SK-N-SH (cell line): ENCODE data around the gene GNB1L. TPM values are rescaled to one million over a fixed set of nuclear protein-coding genes. Genes with fewer than 3 reads are reported as not detected.

Experiments used
- CTCF ChIA-PET: fragments of 300-600, 350-600 bp; formaldehyde crosslinking; extraction: SDS; loops from one replicate; lab custom pipeline; 2021; lab: Yijun Ruan, JAX
- POLR2A ChIA-PET: fragments of 350-600 bp; sonication (Branson Sonifier 250); formaldehyde crosslinking; extraction: SDS; loops from one replicate; lab custom pipeline; 2020; ENCODE audit warnings: antibody characterized with exemption, inconsistent platforms; lab: Yijun Ruan, JAX
- DNase-seq: peaks from one replicate; pipeline ENCODE4 v3.0.0; 2012
- H2AFZ ChIP-seq: fragments of 200-600 bp; sonication (generic); 2 replicates; pipeline ENCODE4 v1.8.1; 2016; ENCODE audit warnings: antibody characterized with exemption, mild to moderate bottlenecking, low read depth
- H3F3A ChIP-seq: fragments of 200-600 bp; sonication (generic); replicated peaks from 2 replicates; pipeline ENCODE3; 2016; ENCODE audit warnings: antibody characterized with exemption, mild to moderate bottlenecking; ENCODE audit not compliant: insufficient read depth
- H3K27ac ChIP-seq, 2 experiments: fragments of 200-500 bp in 1 of 2; fragments of 200-600 bp in 1 of 2; sonication (Bioruptor generic) in 1 of 2; sonication (generic), shearing (Covaris generic) in 1 of 2; 2 replicates each; pipeline versions ENCODE4 v1.5.1 to v1.6.1; 2014 to 2016; ENCODE audit warnings: low read depth in 2 of 2, inconsistent platforms in 1 of 2, low read length in 1 of 2, mild to moderate bottlenecking in 1 of 2, mixed read lengths in 1 of 2
- H3K27me3 ChIP-seq: fragments of 200-600 bp; sonication (generic), shearing (Covaris generic); 2 replicates; pipeline ENCODE4 v1.6.1; 2016; ENCODE audit warnings: mixed run types; ENCODE audit not compliant: insufficient read depth
- H3K36me3 ChIP-seq, 2 experiments: fragments of 200-500 bp in 1 of 2; fragments of 200-600 bp in 1 of 2; sonication (Bioruptor generic) in 1 of 2; sonication (generic) in 1 of 2; replicated peaks in 1 of 2; 2 replicates each; pipeline versions ENCODE3 to v1.5.1; 2014 to 2016; ENCODE audit warnings: low read length in 1 of 2, mild to moderate bottlenecking in 1 of 2; ENCODE audit not compliant: insufficient read depth in 2 of 2, control insufficient read depth in 1 of 2
- H3K4me1 ChIP-seq, 2 experiments: fragments of 200-500 bp in 1 of 2; fragments of 200-600 bp in 1 of 2; sonication (Bioruptor generic) in 1 of 2; sonication (generic), shearing (Covaris generic) in 1 of 2; 2 replicates each; pipeline versions ENCODE4 v1.5.1 to v1.6.1; 2014 to 2016; ENCODE audit warnings: low read depth in 1 of 2, low read length in 1 of 2, mixed run types in 1 of 2; ENCODE audit not compliant: insufficient read depth in 2 of 2, control insufficient read depth in 1 of 2
- H3K4me2 ChIP-seq: fragments of 200-600 bp; sonication (generic), shearing (Covaris generic); 2 replicates; pipeline ENCODE4 v1.6.1; 2017; ENCODE audit warnings: mixed run types
- H3K4me3 ChIP-seq, 2 experiments: fragments of 200-500 bp in 1 of 2; fragments of 200-600 bp in 1 of 2; sonication (Bioruptor generic) in 1 of 2; sonication (generic), shearing (Covaris generic) in 1 of 2; 2 replicates each; pipeline versions ENCODE4 v1.5.1 to v1.8.1; 2014 to 2016; ENCODE audit warnings: low read depth in 2 of 2, inconsistent platforms in 1 of 2, low read length in 1 of 2, mild to moderate bottlenecking in 1 of 2, mixed read lengths in 1 of 2, moderate library complexity in 1 of 2
- H3K79me2 ChIP-seq: fragments of 200-600 bp; sonication (generic); 2 replicates; pipeline ENCODE4 v1.8.1; 2017; ENCODE audit warnings: mild to moderate bottlenecking; ENCODE audit not compliant: insufficient read depth
- H3K9ac ChIP-seq: fragments of 200-600 bp; sonication (generic); 2 replicates; pipeline ENCODE4 v1.6.1; 2017; ENCODE audit warnings: mixed run types
- H3K9me2 ChIP-seq: fragments of 200-600 bp; sonication (generic); 2 replicates; pipeline ENCODE4 v1.6.1; 2017; ENCODE audit warnings: mixed run types
- H3K9me3 ChIP-seq: fragments of 200-600 bp; sonication (generic); 2 replicates; pipeline ENCODE4 v1.6.1; 2017; ENCODE audit warnings: mixed run types, mild to moderate bottlenecking, moderate library complexity
- H4K20me1 ChIP-seq: fragments of 200-600 bp; sonication (generic); 2 replicates; pipeline ENCODE4 v1.6.1; 2017; ENCODE audit warnings: mild to moderate bottlenecking, mixed run types; ENCODE audit not compliant: insufficient read depth
- CHD2 ChIP-seq: fragments of 150-350 bp; IDR thresholded peaks from 2 replicates; pipeline ENCODE4 v1.6.1; 2018; ENCODE audit warnings: low read length; ENCODE audit not compliant: partially characterized antibody
- ELF1 ChIP-seq: IDR thresholded peaks from 2 replicates; pipeline ENCODE4 v1.4.0; 2012
- EZH2phosphoT487 ChIP-seq: fragments of 200-600 bp; sonication (generic); IDR thresholded peaks from 2 replicates; pipeline ENCODE4 v1.6.1; 2017; ENCODE audit warnings: low read depth, mixed run types, mild to moderate bottlenecking, antibody characterized with exemption, moderate library complexity, borderline replicate concordance
- FOSL2 ChIP-seq: IDR thresholded peaks from 2 replicates; pipeline ENCODE4 v1.4.0; 2012; ENCODE audit warnings: low read depth, mild to moderate bottlenecking, moderate library complexity, borderline replicate concordance
- GABPA ChIP-seq: IDR thresholded peaks from 2 replicates; pipeline ENCODE4 v1.4.0; 2012; ENCODE audit warnings: low read depth, mild to moderate bottlenecking
- GATA2 ChIP-seq: sonication (generic); formaldehyde crosslinking; IDR thresholded peaks from 2 replicates; pipeline ENCODE4 v1.5.0; 2020; ENCODE audit warnings: mild to moderate bottlenecking, missing genetic modification reagents
- JUND ChIP-seq: IDR thresholded peaks from 2 replicates; pipeline ENCODE4 v1.4.0; 2012
- MEF2A ChIP-seq: IDR thresholded peaks from 2 replicates; pipeline ENCODE4 v1.4.0; 2012; ENCODE audit warnings: low read depth, borderline replicate concordance
- MXI1 ChIP-seq: IDR thresholded peaks from 2 replicates; pipeline ENCODE4 v1.6.1; 2012; ENCODE audit warnings: mild to moderate bottlenecking, low read depth, low read length, improper control_type of control experiment
- NRF1 ChIP-seq: IDR thresholded peaks from 2 replicates; pipeline ENCODE4 v1.6.1; 2012; ENCODE audit warnings: low read depth, mild to moderate bottlenecking, low read length
- POLR2AphosphoS5 ChIP-seq: IDR thresholded peaks from 2 replicates; pipeline ENCODE4 v1.6.1; 2012; ENCODE audit warnings: low read depth, low read length
- RAD21 ChIP-seq: IDR thresholded peaks from 2 replicates; pipeline ENCODE4 v1.6.1; 2012; ENCODE audit warnings: mild to moderate bottlenecking, low read length
- RCOR1 ChIP-seq: fragments of 150-350 bp; IDR thresholded peaks from 2 replicates; pipeline ENCODE4 v1.6.1; 2017; ENCODE audit warnings: antibody characterized with exemption, low read length
- YY1 ChIP-seq: IDR thresholded peaks from 2 replicates; pipeline ENCODE4 v1.4.0; 2012; ENCODE audit warnings: low read depth, mild to moderate bottlenecking
- WGBS: methylation state at CpG from one replicate; pipeline ENCODE4 v1.1.6; 2017; ENCODE audit warnings: low lambda C conversion rate; 5-methylcytosine and 5-hydroxymethylcytosine counted together
- polyA plus RNA-seq, 3 experiments: library from polyadenylated mRNA; depleted of rRNA; stranded (reverse); fragments of >200 nt; gene quantifications; 2 replicates each; pipeline ENCODE4 v1.2.3, GENCODE V29; 2012
- TF ChIP-seq, protein P1 (sequence below): IDR thresholded peaks from 2 replicates; pipeline ENCODE4; 2012
- TF ChIP-seq, protein P2 (sequence below): fragments of 200-600 bp; sonication (generic); IDR thresholded peaks from 2 replicates; pipeline ENCODE4 v1.6.1; 2017; ENCODE audit warnings: antibody characterized with exemption, mild to moderate bottlenecking, moderate library complexity
- TF ChIP-seq, protein P3 (sequence below): IDR thresholded peaks from 2 replicates; pipeline ENCODE4 v1.6.1; 2012; ENCODE audit warnings: mild to moderate bottlenecking, low read depth, low read length, moderate library complexity

Gene GNB1L
- polyA plus RNA-seq, 1 of the 3 experiments (the other 2 are of a cell fraction): 5.9 TPM

DNA sequence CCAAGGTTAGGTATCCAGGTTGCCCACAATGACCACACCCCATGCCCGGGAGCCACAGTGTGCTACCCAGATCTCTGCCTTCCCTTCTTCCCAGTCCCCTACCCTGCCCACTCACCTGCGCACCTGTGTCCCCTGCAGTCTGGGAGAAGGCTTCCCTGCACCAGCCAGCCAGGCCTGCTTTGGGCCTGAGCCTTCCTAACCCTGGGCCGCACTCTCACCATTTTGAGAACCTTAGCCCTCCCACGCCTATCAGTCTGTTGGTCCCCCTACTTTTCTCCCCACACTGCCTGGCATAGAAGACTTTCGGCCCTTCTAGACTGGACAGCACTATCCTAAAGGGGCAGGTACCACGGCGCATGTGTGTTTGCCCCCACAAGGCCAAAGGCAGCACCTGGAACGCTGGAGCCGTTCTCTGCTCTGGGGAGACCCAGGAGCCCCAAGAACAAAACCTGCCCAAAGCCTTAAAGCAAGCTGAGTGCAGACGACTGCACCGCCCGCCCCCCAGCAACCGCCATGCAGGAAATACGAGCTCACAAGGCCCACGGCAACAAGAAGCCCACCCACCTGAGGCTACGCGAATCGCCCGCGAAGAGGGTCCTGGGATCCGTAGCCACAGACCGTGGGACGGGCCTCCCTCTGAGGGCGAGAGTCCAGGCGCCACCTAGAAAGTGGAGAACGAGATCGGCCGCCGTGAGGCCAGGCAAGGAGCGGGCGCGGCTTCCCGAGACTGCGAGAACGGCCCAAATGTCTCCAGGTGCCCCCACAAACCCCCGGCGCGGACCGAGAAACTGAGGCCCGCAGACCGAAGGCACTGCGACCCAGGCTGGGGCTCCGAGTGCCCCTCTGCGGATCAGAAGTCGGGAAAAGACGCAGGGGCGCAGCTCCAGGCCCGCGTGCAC is 546 bp downstream of the GNB1L start:
- Histone ChIP-seq H3K27me3 (no peaks in the 10 kb centered on the region), H2AFZ (peak overlapping the region; percentile 79; the same call in 1 of the 2 replicates), H3K79me2 (peaks cover 78% of the 10 kb centered on the region), H3F3A (peaks cover 11% of the 10 kb centered on the region), H3K9me3 (no peaks in the 10 kb centered on the region), H3K27ac (peak overlapping the region; percentile 84 to 88), H4K20me1 (peaks cover 23% of the 10 kb centered on the region; the same call in 1 of the 2 replicates), H3K36me3 (peaks cover 19 to 21% of the 10 kb centered on the region in 2 experiments), H3K4me1 (peaks cover 13 to 24% of the 10 kb centered on the region in 2 experiments; a peak in 3 of 4 replicates), H3K4me2 (peak overlapping the region; percentile 95), H3K4me3 (peak overlapping the region; percentile 92 to 96), H3K9me2 (no peaks in the 10 kb centered on the region), H3K9ac (peak overlapping the region; percentile 93)
- DNase-seq: no peak
- TF ChIP-seq, protein P1, sequence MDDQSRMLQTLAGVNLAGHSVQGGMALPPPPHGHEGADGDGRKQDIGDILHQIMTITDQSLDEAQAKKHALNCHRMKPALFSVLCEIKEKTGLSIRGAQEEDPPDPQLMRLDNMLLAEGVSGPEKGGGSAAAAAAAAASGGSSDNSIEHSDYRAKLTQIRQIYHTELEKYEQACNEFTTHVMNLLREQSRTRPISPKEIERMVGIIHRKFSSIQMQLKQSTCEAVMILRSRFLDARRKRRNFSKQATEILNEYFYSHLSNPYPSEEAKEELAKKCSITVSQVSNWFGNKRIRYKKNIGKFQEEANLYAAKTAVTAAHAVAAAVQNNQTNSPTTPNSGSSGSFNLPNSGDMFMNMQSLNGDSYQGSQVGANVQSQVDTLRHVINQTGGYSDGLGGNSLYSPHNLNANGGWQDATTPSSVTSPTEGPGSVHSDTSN: no peak
- TF ChIP-seq, protein P2, sequence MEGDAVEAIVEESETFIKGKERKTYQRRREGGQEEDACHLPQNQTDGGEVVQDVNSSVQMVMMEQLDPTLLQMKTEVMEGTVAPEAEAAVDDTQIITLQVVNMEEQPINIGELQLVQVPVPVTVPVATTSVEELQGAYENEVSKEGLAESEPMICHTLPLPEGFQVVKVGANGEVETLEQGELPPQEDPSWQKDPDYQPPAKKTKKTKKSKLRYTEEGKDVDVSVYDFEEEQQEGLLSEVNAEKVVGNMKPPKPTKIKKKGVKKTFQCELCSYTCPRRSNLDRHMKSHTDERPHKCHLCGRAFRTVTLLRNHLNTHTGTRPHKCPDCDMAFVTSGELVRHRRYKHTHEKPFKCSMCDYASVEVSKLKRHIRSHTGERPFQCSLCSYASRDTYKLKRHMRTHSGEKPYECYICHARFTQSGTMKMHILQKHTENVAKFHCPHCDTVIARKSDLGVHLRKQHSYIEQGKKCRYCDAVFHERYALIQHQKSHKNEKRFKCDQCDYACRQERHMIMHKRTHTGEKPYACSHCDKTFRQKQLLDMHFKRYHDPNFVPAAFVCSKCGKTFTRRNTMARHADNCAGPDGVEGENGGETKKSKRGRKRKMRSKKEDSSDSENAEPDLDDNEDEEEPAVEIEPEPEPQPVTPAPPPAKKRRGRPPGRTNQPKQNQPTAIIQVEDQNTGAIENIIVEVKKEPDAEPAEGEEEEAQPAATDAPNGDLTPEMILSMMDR: no peak
- no peak for TF ChIP-seq FOSL2
- ChIA-PET POLR2A (interaction anchor here (0.6 to 1.9 kb wide), 4 partner anchors 9 to 50 kb away, joined by 3 to 8 read pairs (median 3); no protein-coding TSS in a partner anchor), CTCF (interaction anchor here (1.1 to 2.8 kb wide), 3 partner anchors 12 to 123 kb away, joined by 3 to 22 read pairs (median 4); no protein-coding TSS in a partner anchor)
- WGBS: 2% methylated on average over 18 of the region's 49 CpGs

DNA sequence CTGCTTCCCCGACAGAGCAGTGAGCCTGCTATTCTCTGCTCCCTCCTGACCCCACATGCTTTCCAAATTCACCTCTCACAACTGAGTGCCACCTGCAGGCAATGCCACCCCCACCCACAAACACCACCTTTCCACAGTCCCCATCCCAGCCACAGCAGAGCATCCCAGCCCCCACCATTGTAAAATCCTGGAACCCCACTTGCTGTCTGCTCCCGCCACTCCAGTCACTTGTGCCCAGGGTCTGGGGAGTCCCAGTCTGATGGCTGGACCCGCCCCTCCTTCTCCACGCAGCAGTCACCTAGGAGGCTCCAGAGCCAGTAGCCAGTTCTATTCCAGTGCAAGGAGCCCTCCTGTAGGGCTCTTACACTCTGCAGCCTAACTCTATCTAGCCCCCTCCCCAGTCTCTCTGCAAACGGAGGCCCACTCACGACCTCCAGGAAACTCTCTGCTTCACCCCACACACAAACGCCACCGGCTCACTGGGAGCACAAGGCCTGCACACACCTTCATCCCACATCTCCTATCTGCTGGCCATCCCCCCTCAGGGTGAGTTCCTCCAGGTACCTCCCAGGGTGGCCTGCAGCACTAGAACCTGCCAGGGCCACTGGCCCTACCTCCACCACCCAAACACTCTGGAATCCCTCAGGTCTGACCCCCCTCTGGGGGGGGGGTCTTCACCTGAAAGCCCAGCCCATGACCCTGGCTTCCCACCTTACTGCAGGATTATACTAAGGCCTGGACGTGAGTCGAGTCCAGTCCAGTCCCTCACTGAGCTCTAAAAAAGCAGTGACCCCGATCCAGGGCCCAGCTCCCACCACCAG is 1.4 kb downstream of the GNB1L start:
- Histone ChIP-seq H3F3A (peaks cover 17% of the 10 kb centered on the region), H3K79me2 (peaks cover 85% of the 10 kb centered on the region), H4K20me1 (peaks cover 28% of the 10 kb centered on the region; the same call in 1 of the 2 replicates), H3K4me1 (peaks cover 18 to 24% of the 10 kb centered on the region in 2 experiments; a peak in 3 of 4 replicates), H3K9me3 (no peaks in the 10 kb centered on the region), H3K9me2 (no peaks in the 10 kb centered on the region), H2AFZ (no peak overlapping the region), H3K27me3 (no peaks in the 10 kb centered on the region), H3K9ac (peak overlapping the region; percentile 93), H3K27ac (peak overlapping the region in 1 of 2 experiments; percentile 88; a peak in 1 of 4 replicates), H3K4me3 (peak overlapping the region; percentile 92 to 96), H3K4me2 (peak overlapping the region; percentile 95), H3K36me3 (peaks cover 19 to 21% of the 10 kb centered on the region in 2 experiments)
- no peak for DNase-seq
- CTCF ChIA-PET: interaction anchor here (1.1 kb wide), 1 partner anchor 11 kb away, joined by 3 read pairs; no protein-coding TSS in a partner anchor
- POLR2A ChIA-PET: interaction anchor here (1.3 to 1.9 kb wide), 2 partner anchors 8 to 43 kb away, joined by 3 to 8 read pairs; no protein-coding TSS in a partner anchor
- WGBS: 42% methylated on average over 8 of the region's 11 CpGs
- no peak for TF ChIP-seq CHD2
- TF ChIP-seq GABPA: no peak
- no peak for TF ChIP-seq EZH2phosphoT487
- TF ChIP-seq, protein P3, sequence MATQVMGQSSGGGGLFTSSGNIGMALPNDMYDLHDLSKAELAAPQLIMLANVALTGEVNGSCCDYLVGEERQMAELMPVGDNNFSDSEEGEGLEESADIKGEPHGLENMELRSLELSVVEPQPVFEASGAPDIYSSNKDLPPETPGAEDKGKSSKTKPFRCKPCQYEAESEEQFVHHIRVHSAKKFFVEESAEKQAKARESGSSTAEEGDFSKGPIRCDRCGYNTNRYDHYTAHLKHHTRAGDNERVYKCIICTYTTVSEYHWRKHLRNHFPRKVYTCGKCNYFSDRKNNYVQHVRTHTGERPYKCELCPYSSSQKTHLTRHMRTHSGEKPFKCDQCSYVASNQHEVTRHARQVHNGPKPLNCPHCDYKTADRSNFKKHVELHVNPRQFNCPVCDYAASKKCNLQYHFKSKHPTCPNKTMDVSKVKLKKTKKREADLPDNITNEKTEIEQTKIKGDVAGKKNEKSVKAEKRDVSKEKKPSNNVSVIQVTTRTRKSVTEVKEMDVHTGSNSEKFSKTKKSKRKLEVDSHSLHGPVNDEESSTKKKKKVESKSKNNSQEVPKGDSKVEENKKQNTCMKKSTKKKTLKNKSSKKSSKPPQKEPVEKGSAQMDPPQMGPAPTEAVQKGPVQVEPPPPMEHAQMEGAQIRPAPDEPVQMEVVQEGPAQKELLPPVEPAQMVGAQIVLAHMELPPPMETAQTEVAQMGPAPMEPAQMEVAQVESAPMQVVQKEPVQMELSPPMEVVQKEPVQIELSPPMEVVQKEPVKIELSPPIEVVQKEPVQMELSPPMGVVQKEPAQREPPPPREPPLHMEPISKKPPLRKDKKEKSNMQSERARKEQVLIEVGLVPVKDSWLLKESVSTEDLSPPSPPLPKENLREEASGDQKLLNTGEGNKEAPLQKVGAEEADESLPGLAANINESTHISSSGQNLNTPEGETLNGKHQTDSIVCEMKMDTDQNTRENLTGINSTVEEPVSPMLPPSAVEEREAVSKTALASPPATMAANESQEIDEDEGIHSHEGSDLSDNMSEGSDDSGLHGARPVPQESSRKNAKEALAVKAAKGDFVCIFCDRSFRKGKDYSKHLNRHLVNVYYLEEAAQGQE: no peak
- no peak for TF ChIP-seq NRF1
- no peak for TF ChIP-seq POLR2AphosphoS5
- TF ChIP-seq ELF1: no peak
- TF ChIP-seq GATA2 (CRISPR knock-in tag): no peak
- TF ChIP-seq RAD21: no peak
- TF ChIP-seq RCOR1: no peak
- TF ChIP-seq JUND: no peak
- TF ChIP-seq FOSL2: no peak
- TF ChIP-seq MEF2A: no peak
- no peak for TF ChIP-seq YY1
- TF ChIP-seq MXI1: no peak
